GM19238 (cell line): ENCODE results near the gene FAM187B.
A peak's percentile ranks its signal among the peaks of the same experiment; 100 is the strongest.
"Not testable (repeated sequence)": the region's sequence is repeated elsewhere in the genome, so short reads cannot be mapped to it uniquely, and the experiment has no call there.

ENCODE experiments used
- DNase-seq: peaks from one replicate; pipeline ENCODE4 v3.0.0; 2011; ENCODE audit warnings: low spot score; ENCODE audit not compliant: insufficient read length

The FAM187B gene

DNA sequence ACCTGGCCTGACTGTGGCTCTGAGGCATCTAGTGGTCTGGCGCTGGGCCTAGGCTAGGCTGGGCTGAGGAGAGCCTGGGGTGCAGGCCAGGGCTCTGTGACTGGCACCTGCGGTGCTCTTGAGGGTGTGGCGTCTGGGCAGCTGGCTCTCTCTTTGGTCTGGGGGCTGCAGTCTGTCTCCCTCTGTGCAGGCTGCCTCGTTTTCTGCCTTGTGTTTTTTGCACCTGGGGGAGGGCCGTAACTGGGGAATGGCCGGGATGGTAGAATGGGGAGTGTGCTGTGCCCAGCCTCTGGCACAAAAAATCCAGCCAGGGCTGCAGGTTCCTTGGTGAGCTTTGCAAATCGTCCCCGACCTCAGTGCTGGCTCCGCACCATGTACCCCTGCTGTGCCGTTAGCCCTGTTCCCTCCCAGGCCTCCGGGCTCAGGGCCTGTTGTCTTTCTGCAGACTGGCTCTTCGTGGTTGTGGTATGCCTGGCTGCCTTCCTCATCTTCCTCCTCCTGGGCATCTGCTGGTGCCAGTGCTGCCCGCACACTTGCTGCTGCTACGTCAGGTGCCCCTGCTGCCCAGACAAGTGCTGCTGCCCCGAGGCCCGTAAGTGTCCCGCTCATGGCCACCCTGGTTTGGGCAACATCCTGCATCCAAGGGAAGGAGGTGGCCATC is 33.7 kb upstream of the FAM187B start:
- no peak for DNase-seq

DNA sequence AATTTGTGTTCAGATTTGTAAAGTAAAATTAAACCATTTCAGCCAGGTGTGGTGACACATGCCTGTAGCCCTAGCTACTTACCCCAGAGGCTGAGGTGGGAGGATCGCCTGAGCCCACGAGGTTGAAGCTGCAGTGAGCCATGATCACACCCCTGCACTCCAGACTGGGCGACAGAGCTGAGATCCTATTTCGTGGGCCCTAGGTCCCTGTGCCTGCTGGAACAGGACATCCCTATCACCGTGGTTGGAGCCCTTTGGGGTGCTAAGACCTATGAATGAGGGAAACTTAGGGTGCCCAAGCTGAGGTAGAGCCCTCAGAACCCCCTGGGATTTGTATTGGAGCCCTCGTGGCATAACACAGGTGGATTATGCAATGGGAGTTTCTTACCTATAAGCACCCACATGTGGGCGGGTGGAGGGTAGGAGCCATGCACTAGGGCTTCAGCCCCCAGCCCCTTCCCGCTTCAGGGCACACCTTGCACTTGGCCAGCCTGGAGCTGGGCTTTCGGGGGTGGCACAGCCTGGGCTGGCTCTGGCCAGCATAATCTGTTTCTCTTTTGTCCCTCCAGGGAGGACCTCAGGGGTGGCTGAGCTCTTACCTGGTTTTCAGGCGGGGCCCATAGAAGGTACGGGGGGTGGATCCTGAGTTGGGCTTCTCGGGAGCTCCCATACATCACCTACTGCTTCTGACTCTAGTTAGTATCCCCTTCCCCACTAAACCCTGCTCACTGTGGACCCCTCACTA is 33.0 kb upstream of the FAM187B start:
- DNase-seq: no peak

DNA sequence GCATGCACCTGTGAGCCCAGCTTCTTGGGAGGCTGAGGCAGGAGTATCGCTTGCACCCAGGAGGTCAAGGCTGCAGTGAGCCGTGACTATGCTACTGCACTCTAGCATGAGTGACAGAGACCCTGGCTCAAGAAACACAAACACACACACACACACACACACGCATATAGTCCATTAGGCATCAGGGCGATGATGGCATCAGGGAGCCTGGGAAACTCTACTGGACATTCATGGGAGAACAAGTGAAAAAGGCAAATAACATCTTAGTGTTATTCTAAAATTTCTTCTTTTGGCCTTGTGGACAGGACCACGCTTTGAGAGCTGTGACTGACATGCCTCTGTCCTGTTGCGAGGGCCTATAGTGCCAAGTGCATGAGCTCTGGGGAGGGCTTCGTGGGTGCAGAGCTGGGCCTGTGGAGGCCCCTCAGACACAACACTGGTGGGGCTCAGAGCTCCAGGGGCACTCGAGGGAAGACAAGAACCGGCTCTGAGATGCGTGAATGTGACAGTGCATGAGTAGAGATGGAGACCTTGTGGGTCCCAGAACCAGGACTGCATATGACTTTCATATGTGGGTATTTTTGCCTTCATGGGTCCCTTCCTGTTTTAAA is 32.3 kb upstream of the FAM187B start:
- DNase-seq: no peak

DNA sequence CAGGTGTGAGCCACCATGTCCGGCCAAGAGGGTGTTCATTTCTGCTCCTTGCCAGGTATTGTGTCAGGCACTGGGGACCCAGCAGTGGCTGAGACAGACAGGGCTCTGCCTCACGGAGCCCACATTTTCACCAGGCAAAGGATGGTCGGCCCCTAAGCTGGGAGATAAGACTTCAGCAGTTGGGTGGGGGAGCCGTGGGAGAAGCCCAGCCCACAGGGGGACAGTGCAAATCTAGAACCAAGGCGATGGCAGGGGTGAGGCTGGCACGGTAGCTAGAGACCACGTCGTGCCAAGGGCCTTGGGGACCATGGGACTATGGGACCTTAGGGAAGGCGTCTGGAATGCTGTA is 28.5 kb upstream of the FAM187B start:
- no peak for DNase-seq

DNA sequence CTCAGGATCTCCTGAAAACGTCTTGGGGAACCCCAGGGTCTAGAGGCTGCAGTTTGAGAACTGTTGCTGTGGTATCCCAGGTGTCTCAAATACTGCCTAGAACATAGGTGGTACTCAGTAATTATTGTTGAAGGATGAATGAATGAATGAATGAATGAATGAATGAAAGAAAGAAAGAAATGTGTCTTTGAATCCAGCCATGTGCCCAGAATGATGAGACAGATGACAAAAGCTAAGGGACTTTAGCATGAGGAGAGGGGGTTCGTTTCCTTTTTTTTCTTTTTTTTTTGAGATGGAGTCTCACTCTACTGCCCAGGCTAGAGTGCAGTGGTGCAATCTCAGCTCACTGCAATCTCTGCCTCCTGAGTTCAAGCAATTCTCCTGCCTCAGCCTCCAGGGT is 28.0 kb upstream of the FAM187B start:
- DNase-seq: no peak

DNA sequence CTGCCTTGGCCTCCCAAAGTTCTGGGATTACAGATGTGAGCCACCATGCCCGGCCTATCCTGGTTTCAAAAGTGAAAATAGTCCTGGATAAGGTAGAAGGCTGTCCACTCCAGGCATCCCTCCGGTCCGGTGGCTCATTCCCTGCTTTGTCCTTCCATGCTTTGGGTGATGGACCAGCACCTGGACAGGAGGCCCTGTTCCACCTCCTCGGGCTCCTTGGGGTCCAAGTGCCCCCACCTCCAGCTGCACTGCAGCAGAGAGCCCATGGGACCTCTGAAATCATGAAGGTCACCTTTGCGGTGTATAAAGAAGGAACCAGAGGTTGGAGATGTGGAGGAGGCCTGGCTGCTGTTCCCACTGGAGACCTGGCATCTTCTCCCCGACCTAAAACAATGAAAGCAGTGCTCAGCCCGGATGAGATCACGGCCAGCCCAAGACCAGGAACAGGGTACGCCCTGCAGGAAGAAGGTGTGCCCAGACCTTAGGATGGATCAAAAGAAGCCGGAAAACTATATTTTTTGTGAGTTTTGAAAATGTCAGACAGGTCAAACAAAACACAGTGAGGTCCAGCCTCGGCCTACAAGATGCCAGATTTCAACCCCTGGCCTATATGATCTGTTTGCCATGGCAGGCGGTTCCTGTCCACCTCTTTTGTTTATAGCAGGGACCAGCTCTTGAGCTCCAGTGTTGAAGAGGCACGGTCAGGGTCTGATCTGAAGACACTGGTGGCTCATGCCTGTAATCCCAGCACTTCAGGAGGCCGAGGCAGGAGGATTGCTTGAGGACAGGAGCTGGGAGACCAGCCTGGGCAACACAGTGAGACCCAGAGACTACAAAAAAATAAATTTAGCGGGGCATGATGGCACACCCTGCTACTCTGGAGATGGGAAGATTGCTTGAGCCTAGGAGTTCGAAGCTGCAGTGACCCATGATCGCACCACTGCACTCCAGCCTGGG is 26.1 kb upstream of the FAM187B start:
- no peak for DNase-seq

DNA sequence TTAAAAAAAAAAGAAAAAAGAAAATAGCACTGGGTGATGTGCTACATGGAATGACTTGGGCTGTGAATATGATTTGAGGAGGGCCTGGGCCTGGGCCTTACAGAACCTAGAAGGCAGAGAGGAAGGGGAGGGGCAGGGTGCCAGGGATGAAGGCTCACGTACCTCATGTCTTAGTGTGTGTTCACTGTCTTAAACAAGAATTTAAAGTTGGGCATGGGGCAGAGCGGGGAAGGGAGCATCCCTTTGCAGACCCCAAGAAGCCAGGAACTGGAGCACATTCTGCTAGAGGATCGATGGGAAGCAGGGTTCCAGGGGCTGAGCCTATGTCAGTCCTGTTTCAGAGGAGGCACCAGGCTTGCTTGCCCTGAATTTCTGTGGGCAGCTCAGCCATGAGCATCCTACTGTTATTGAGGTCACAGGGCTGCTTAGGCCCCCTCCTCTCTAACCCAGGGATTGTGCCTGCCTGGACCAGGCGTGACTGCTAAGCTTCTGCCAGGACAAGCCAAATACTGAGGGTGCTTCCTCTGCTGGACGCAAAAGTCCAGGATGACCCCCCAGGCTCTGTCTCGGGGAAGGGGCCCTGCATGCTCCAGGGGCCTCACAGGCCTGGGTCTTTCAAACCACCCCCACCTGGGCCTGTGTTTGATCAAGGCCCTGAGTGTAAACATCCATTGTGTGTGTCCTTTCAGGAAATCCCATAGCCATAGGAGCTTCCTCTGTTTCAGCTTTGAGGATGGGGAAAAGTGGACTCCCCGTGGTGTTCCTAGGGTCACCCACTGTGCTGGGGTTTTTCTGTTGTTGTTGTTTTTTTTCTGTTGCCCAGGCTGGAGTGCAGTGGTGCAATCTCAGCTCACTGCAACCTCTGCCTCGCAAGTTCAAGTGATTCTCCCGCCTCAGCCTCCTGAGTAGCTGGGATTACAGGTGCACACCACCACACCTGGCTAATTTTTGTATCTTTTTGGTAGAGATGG is 25.1 kb upstream of the FAM187B start:
- no peak for DNase-seq

DNA sequence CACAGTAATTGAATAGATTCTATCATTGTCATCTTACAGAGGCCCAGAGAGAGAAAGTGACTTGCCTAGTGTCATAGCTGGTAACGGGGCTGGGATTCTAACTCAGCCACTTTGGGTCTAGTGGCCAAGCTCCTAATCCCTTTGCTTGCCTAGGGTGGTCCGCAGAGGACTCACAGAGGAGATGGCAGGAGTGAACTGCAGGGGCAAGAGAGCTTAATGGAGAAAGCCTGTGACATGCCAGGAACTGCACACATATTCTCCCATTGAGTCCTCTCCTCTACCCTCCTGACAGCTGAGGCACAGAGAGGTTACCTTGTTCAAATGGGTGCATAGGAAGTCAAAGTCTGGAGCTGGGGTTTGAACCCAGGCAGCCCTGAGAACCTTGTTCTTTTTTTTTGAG is 22.9 kb upstream of the FAM187B start:
- DNase-seq: no peak

DNA sequence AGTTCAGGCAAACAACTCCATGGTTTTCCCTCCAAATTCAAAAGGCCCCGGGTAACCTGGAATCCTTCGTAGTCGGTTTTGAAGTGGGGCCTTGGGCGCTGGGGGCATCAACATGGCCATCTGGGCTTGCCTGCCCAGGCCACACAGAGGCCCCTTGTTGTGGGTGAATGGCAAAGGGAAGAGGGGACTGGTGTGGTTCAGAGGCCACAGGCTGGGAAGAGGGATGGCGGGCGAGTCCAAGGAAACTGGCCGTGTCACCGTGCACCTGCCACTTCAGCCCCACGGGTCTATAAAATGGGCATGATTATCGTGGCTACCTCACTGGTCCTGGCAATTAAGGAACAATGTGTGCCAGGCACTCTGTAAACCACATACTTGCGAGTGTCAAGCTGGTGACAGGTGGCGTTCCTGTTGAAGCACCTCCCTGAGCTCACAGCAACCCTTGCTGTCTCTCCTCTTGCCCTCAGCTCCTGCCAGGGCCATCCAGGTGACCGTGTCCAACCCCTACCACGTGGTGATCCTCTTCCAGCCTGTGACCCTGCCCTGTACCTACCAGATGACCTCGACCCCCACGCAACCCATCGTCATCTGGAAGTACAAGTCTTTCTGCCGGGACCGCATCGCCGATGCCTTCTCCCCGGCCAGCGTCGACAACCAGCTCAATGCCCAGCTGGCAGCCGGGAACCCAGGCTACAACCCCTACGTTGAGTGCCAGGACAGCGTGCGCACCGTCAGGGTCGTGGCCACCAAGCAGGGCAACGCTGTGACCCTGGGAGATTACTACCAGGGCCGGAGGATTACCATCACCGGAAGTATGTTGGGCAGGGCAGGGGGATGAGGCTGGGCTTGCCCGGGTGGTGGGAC is 21.5 kb upstream of the FAM187B start:
- no peak for DNase-seq

DNA sequence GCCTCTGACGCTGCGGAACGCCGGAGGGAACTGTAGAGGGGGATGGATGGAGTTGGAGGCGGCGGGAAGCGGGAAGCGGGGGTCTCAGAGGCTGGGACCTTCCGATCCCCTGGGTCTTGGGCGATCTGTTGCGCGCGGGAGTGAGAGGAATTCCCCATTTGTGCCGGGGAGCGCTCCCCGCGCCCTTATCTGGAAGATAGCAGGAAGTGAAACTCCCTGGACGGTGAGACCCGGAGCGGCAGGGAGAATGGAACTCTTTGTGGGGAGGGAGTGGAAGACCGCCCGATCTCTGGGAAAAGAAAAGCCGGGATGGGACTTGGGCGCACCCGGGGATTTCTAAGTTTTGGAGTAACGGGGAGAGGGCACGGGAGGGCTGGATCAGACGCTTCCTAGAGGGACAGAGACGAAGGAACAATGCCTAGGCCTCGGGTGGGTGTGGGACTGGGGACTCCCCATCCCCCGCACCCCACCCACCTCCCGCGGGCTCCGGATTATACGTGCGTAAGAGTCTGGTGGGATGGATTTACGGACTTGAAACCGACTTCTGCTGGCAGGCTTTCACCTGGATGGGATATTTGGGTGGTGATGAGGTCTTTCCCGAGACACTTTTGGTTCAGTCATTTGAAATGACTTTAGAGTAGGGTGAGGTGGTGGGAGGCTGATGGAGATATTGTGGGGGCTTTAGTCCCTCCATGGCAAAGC is 20.8 kb upstream of the FAM187B start:
- no peak for DNase-seq

DNA sequence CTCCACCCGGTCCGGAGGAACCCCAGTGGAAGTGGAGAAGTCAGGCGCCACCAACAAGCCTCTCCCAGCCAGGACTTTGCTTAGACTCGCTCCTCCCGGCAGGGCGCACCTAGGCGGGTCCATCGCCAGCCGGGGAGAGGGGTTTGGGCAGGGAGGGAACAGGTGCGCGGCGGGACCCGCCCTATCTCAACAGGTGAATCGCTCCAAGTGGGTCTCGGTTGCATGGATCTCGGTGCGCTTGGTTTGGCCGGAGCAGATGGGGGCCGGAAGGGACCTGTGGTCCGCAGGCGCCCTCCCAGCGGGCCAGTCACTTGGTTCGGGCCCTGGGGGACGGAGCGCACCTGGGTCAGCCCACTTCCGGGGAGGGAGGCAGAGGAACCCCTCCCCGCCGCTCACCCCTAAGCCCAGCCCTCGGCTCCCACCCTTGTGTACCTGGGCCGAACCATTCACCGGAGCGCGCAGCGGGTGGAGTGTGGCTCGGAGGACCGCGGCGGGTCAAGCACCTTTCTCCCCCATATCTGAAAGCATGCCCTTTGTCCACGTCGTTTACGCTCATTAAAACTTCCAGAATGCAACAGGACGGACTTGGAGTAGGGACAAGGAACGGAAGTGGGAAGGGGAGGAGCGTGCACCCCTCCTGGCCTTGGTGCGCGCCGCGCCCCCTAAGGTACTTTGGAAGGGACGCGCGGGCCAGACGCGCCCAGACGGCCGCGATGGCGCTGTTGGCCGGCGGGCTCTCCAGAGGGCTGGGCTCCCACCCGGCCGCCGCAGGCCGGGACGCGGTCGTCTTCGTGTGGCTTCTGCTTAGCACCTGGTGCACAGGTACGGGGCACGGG is 20.0 kb upstream of the FAM187B start, which contains the start of gene LSR:
Gene LSR, plus strand, starts transcription at position 693 of the 836 bp plus-strand sequence. Its CDS starts 21 bp downstream, at position 714.
- DNase-seq: peak; percentile 95

DNA sequence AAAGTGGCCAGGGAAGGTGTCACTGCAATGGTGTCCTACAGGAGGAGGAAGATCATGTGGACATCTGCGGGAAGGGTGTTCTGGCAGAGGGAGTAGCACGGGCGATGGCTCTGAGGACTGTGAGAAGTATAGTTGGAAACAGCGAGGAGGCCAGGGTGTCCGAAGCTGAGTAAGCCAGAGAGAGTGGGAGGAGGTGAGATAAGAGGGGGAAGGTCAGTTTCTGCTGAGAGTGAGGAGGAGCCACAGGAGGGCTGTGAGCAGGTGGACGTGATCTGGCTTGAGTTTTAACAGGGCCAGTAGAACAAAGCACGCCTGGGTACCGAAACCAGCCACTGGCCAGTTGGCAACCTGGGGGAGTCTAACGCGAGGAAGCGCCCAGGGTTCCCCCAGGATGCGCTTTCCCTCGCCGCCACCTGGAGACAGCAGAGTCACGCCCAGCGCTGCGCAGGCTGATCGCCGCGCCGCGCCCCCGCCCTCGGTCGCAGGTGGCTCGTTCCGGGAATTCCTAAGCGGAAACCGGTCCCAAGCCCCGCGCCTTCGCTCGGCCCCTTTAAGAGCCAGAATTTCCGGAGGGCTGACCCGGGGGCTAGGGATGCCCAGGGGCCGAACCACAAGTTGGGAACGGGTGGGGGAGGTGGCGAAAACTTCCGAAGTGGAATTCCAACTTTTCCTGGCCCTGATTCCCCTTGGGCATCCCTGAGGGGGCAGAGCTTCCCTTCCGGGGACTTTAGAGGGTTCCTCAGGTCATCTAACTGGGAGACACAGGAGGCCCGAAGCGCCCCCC is 19.2 kb upstream of the FAM187B start:
- DNase-seq: peak; percentile 61

DNA sequence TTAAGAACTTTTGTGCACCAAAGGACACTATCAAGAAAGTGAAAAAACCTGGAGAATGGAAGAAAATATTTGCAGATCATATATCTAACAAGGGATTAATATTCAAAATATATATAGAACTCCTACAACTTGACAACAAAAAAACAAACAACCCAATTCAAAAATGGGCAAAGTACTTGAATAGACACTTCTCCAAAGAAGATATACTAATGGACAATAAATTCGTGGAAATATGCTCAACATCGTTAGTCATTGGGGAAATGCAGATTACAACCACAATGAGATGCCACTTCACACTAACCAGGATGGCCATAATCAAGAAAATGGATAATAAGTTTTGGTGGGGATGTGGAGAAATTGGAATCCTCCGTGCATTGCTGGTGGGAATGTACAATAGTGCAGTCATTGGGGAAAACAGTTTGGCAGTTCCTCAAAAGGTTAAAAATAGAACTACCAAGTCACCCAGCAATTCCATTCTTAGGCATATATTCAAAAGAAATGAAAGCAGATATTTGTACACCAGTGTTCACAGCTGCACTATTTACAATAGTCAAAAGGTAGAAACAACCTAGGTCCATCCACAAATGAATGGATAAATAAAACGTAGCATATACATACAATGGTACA is 18.0 kb upstream of the FAM187B start:
- no peak for DNase-seq

DNA sequence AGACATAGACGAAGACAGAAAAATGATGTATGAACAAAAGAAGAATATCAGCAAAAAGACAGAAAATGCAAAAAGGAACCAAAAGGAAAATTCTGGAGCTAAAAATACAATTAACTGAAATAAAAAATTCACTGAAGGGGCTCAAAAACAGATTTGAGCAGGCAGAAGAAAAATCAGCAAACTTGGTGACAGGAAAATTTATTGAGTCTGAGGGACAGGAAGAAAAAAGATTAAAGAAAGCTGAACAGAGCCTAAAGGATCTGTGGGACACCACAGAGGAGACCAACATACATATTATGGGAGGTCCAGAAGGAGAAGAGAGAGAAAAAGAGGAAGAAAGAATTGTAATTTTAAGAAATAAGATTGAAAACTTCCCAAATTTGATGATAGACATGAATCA is 12.9 kb upstream of the FAM187B start:
- DNase-seq: no peak

DNA sequence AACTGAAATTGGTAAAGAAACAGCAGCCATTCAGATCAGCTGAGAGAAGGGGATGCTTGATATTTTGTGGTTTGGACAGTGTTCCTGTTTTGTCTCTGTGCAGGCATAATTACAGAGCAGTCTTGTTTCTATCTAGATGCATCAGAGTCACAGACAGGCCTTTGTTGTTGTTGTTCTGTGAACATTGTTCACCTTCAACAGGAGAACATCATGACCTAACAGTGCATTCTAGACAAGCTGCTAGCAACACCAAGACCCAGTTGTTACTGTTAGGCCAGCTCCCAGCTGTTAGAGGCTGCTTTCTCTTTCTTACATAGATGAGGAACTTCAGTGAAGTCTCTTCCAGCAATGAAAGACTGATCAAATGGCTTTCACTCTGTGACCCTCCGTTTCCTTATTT is 11.8 kb upstream of the FAM187B start:
- DNase-seq: no peak

DNA sequence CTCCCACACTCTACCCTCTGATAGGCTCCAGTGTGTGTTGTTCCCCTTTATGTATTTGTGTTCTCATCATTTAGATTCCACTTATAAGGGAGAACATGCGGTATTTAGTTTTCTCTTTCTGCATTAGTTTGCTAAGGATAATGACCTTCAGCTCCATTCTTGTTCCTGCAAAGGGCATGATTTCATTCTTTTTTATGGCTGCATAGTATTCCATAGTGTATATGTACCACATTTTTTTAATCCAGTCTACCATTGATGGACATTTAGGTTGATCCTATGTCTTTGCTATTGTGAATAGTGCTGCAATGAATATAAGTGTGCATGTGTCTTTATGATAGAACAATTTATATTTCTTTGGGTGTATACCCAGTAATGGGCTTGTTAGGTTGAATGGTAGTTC is 11.1 kb upstream of the FAM187B start:
- not testable (repeated sequence) for DNase-seq
